Measurements from ENCODE around the gene CLRN1.

The CLRN1 gene

DNA sequence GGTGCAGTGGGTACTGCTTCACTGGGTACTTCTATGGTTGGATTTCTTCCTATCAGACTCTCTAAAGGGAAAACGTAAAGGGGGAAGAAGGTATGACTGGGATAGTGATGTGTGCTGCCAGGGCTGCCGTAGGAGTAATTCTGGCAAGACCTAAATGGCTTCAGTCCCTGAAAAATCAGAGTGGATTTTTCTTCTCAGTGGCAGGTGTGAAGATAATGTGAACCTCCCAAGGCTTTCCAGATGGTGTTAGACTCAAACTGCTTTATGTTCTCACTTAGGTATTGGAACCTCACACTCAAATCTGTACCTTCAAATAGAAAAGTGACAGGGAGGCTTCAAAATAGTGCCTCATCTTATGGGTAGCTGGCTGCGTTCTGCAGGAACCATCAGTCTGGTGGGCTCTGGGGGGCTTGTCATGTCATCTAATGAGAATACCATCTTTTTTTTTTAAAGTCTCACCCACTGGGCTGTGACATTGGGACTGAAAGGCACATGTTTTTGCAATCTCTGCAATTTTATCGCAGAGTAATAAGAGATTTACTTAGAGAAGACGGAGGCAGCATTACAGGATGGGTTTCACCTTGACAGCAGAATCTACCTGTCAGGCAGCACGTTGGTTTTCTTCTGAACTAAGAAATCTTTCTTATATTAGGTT is 95.8 kb downstream of the CLRN1 start:
- no peaks in the 10 kb centered on the region for H3K9me2 ChIP-seq (replicated peaks; ENCODE audit: insufficient read depth, low read length)
- H3K27ac ChIP-seq (ENCODE audit: low read length) = no peak overlapping the region
- TF ChIP-seq, protein P1, sequence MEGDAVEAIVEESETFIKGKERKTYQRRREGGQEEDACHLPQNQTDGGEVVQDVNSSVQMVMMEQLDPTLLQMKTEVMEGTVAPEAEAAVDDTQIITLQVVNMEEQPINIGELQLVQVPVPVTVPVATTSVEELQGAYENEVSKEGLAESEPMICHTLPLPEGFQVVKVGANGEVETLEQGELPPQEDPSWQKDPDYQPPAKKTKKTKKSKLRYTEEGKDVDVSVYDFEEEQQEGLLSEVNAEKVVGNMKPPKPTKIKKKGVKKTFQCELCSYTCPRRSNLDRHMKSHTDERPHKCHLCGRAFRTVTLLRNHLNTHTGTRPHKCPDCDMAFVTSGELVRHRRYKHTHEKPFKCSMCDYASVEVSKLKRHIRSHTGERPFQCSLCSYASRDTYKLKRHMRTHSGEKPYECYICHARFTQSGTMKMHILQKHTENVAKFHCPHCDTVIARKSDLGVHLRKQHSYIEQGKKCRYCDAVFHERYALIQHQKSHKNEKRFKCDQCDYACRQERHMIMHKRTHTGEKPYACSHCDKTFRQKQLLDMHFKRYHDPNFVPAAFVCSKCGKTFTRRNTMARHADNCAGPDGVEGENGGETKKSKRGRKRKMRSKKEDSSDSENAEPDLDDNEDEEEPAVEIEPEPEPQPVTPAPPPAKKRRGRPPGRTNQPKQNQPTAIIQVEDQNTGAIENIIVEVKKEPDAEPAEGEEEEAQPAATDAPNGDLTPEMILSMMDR (IDR thresholded peaks at IDR 0.05; ENCODE audit: low read length) = no peak
- no peak for TF ChIP-seq EZH2 (optimal IDR thresholded peaks at IDR 0.05; ENCODE audit: low read depth, low read length)
- no peak for TF ChIP-seq EZH2phosphoT487 (IDR thresholded peaks at IDR 0.05; ENCODE audit: low read length)
- H3K9ac ChIP-seq (ENCODE audit: low read length) = no peak overlapping the region
- H3K4me1 ChIP-seq (ENCODE audit: low read length) = no peaks in the 10 kb centered on the region
- H2AFZ ChIP-seq (ENCODE audit: low read length) = no peak overlapping the region
- H3K27me3 ChIP-seq (replicated peaks; ENCODE audit: insufficient read depth, low read length) = no peaks in the 10 kb centered on the region
- no peaks in the 10 kb centered on the region for H3F3A ChIP-seq (ENCODE audit: insufficient read depth, low read length)
- H3K4me3 ChIP-seq (ENCODE audit: low read length) = no peak overlapping the region
- no peak overlapping the region for H3K4me2 ChIP-seq (ENCODE audit: low read depth, low read length)
- no peaks in the 10 kb centered on the region for H3K79me2 ChIP-seq (ENCODE audit: low read length)
- H3K36me3 ChIP-seq (replicated peaks; ENCODE audit: insufficient read depth, low read length) = no peaks in the 10 kb centered on the region
- no peak for DNase-seq
- H4K20me1 ChIP-seq (ENCODE audit: insufficient read depth, low read length) = no peaks in the 10 kb centered on the region
- no peaks in the 10 kb centered on the region for H3K9me3 ChIP-seq (replicated peaks; ENCODE audit: insufficient read depth, low read length)

All from MM.1S (cell line).